HFFc6 (cell line): ENCODE data around the gene STRIP2. TPM values are rescaled to one million over a fixed set of nuclear protein-coding genes. Genes with fewer than 3 reads are reported as not detected.
"Not testable (repeated sequence)": the region's sequence is repeated elsewhere in the genome, so short reads cannot be mapped to it uniquely, and the experiment has no call there.

ENCODE experiments used
- DNase-seq: peaks from one replicate; pipeline ENCODE4 v3.0.0-alpha.2; 2018
- H3K27ac Mint-ChIP-seq: 2 replicates; pipeline ENCODE4 v1.8.0; 2020; ENCODE audit warnings: mild to moderate bottlenecking, mixed read lengths
- H3K27me3 Mint-ChIP-seq: 2 replicates; pipeline ENCODE4 v1.8.0; 2021; ENCODE audit warnings: mild to moderate bottlenecking, moderate library complexity, mixed read lengths; ENCODE audit not compliant: insufficient read depth
- H3K36me3 Mint-ChIP-seq: 2 replicates; pipeline ENCODE4 v1.8.0; 2021; ENCODE audit warnings: low read depth, mixed read lengths
- H3K4me1 Mint-ChIP-seq: 2 replicates; pipeline ENCODE4 v1.8.0; 2020; ENCODE audit warnings: low read depth, mixed read lengths
- H3K4me3 Mint-ChIP-seq: 2 replicates; pipeline ENCODE4 v1.8.0; 2020; ENCODE audit warnings: mild to moderate bottlenecking, moderate library complexity, mixed read lengths
- H3K9me3 Mint-ChIP-seq: 2 replicates; pipeline ENCODE4 v1.8.0; 2020; ENCODE audit warnings: mild to moderate bottlenecking, mixed read lengths
- total RNA-seq, 6 experiments: library from RNA; stranded (reverse); fragmentation: NEBNext Ultra II Directional; extraction: Animal tissue kit (Norgen Biotek cat#: 25700); gene quantifications; 2 replicates in 1 of 6; 3 replicates in 5 of 6; pipeline ENCODE4 v1.2.3, GENCODE V29; 2021
- TF ChIP-seq, protein P1 (sequence below): fragments of 200-600 bp; sonication (generic); IDR thresholded peaks from 2 replicates; pipeline ENCODE4 v1.5.0; 2021; ENCODE audit warnings: antibody characterized with exemption, mild to moderate bottlenecking

Gene STRIP2
- total RNA-seq, 6 experiments from 2014 or later = 1.4 to 3.3 (median 2.2) TPM

DNA sequence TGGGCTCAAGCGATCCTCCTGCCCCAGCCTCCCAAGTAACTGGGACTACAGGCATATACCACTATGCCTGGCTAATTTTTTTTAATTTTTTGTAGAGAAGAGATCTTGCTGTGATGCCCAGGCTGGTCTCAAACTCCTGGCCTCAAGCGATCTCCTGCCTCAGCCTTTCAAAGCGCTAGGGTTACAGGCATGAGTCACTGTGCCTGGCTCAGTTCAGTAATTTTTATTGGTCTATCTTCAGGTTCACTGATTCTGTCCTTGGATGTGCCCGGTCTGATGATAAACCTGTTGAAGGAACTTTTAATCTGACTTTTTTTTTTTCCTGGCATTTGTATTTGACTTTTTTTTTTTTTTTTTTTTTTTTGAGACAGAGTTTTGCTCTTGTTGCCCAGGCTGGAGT, 40.1 kb upstream of the STRIP2 start:
- TF ChIP-seq, protein P1, sequence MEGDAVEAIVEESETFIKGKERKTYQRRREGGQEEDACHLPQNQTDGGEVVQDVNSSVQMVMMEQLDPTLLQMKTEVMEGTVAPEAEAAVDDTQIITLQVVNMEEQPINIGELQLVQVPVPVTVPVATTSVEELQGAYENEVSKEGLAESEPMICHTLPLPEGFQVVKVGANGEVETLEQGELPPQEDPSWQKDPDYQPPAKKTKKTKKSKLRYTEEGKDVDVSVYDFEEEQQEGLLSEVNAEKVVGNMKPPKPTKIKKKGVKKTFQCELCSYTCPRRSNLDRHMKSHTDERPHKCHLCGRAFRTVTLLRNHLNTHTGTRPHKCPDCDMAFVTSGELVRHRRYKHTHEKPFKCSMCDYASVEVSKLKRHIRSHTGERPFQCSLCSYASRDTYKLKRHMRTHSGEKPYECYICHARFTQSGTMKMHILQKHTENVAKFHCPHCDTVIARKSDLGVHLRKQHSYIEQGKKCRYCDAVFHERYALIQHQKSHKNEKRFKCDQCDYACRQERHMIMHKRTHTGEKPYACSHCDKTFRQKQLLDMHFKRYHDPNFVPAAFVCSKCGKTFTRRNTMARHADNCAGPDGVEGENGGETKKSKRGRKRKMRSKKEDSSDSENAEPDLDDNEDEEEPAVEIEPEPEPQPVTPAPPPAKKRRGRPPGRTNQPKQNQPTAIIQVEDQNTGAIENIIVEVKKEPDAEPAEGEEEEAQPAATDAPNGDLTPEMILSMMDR = no peak
- Mint-ChIP-seq H3K27ac (no peak overlapping the region), H3K9me3 (no peaks in the 10 kb centered on the region), H3K4me1 (no peaks in the 10 kb centered on the region), H3K36me3 (no peaks in the 10 kb centered on the region; the same call in 1 of the 2 replicates), H3K27me3 (no peaks in the 10 kb centered on the region), H3K4me3 (no peak overlapping the region)
- DNase-seq = no peak

DNA sequence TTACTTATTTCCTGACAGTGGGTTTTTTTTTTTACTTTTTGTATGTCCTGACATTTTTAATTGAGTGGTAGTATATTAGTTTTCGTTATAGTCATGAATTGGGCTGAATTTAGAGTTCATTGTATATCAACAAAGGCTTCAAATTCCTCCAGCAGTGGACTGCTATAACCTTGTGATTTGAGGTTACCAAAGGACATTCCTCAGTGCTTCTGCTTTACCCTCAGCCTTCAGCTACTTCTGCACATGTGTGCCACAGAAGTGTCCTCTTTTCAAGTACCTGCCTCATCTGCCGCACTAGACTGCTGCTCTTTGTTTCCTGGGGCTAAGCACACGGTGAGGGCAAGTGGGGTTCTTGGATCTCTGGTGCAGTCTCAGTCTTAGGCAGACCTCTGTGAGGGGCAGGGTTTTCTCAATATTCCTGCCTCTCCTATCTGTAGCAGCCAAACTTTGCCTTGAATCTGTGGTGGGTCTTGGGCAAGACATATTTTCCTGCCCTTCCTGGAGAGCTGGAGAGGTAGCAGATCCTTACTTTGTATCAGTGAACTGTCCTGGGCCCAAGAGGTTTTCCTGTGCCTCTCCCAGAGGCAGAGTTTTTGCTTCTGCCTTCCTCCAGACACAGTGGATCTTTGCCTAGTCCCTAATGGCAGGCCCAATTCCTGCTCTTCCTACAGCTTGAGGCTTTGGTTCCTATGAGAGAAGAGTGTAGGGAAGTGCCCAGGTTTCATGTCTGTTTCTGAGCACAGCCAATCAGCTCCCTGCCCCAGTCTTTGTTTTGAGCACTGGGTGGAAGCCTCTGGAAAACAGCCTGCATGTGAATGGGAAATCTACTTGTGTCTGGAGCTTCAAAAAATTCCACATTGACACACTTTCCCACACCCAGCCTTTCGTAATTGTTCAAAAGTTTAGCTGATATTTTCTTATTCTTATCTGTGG, 39.0 kb upstream of the STRIP2 start:
- TF ChIP-seq, protein P1 = no peak
- H3K36me3 Mint-ChIP-seq = no peaks in the 10 kb centered on the region; the same call in 1 of the 2 replicates
- no peak overlapping the region for H3K4me3 Mint-ChIP-seq
- no peaks in the 10 kb centered on the region for H3K27me3 Mint-ChIP-seq
- H3K27ac Mint-ChIP-seq = no peak overlapping the region
- no peaks in the 10 kb centered on the region for H3K9me3 Mint-ChIP-seq
- no peak for DNase-seq
- no peaks in the 10 kb centered on the region for H3K4me1 Mint-ChIP-seq

DNA sequence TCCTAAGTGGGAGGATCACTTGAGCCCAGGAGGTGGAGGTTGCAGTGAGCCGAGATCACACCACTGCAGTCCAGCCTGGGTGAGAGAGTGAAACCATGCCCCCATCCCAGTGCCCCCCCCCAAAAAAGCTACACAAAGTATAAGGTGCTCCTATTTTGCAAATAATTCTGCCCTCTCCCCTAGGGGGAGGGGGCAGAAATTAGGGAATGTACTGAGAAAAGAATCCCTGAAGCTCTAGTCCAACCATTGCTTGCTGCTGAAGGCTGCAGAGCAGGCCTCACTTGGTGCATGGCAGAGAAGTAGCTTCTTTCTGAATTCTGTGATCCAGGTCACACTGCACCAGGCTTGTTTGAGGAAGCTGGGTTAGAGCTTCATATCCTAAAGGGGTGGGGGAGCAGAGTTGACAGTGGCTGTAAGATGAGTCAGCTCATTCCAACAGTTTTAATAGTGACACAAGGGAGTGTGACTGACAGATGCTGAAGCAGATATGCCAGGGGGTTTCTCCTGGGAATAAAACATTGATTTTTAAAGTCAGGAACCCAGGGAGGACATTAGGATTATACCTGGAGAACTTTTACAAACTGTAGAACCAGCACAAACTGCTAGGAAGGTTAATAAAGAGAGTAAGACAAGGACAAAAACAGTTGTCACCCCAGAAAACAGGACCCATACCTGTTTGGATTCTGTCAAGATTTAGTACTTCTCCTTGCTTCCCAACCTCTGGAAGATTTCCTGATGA, 32.8 kb upstream of the STRIP2 start:
- H3K4me1 Mint-ChIP-seq = peaks cover 10% of the 10 kb centered on the region
- peak overlapping the region; percentile 56; the same call in 1 of the 2 replicates for H3K27ac Mint-ChIP-seq
- no peak overlapping the region for H3K4me3 Mint-ChIP-seq
- no peaks in the 10 kb centered on the region; the same call in 1 of the 2 replicates for H3K27me3 Mint-ChIP-seq
- no peaks in the 10 kb centered on the region for H3K36me3 Mint-ChIP-seq
- DNase-seq = peak; percentile 28
- H3K9me3 Mint-ChIP-seq = no peaks in the 10 kb centered on the region
- TF ChIP-seq, protein P1 = no peak

DNA sequence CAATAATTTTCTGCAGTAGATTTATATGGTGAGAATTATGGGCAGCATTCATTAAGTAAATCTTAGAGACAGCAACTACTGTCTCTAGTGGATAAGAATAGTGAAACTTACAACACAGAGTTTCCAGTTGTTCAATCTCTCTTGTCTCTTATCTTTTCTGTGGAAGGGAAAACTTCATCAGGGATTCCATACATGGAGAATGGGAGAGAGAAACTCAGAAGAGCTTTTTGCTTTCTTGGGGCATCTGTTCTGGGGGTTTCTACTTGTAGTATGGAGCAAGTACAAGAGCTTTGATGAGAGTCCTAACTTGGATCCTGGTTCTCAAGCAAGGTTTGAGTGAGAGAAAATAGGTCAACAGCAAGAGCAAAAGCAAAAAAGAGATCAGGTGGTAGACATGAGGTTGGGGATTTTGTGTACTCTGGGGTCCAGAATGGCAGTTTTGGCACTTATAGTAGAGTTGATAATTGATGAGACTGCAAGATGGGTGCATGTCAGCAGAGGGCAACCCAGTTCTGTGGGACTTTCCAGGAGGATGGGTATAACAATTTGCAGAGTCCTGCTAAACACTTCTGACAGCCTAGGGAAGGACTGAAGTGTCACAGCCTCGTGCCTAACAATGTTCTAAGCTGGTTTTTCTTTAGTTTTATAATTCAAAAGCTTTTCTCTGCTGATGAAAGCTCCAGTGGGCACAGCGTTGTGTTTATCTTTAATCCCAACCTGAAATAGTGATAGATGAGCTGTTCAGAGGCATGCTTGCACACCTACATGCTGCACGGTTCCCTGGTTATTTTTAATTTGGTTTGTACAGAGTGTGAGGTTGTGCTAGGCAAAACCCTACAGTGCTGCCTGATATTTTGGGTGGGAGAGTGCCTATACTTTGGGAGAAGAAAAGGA, 32.0 kb upstream of the STRIP2 start:
- H3K36me3 Mint-ChIP-seq = no peaks in the 10 kb centered on the region
- H3K4me1 Mint-ChIP-seq = peaks cover 10% of the 10 kb centered on the region
- no peak overlapping the region; the same call in 1 of the 2 replicates for H3K27ac Mint-ChIP-seq
- H3K9me3 Mint-ChIP-seq = no peaks in the 10 kb centered on the region
- no peaks in the 10 kb centered on the region; the same call in 1 of the 2 replicates for H3K27me3 Mint-ChIP-seq
- H3K4me3 Mint-ChIP-seq = no peak overlapping the region
- no peak for DNase-seq
- TF ChIP-seq, protein P1 = peak; percentile 30; the same call in 1 of the 2 replicates

DNA sequence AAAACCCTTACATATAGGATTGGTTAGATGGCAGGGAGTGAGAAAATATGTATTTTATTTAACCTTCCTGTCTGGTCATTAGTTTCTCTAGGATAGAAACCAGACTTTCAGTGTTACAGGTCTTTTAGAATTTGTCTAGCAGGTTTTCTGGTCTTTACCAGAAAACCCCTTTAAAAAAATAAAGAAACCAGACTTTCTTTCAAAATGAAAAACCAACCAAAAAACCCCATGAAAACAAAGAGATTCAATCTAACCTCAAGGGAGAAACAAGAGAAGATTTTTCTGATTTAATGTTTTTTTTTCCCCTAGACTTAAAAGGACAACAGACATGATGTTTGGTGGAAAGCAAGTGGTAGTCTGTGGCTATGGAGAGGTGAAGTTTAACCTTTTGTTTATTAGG, 28.7 kb upstream of the STRIP2 start:
- H3K27ac Mint-ChIP-seq = no peak overlapping the region
- H3K27me3 Mint-ChIP-seq = no peaks in the 10 kb centered on the region; the same call in 1 of the 2 replicates
- no peaks in the 10 kb centered on the region for H3K9me3 Mint-ChIP-seq
- TF ChIP-seq, protein P1 = no peak
- H3K36me3 Mint-ChIP-seq = no peaks in the 10 kb centered on the region
- no peak for DNase-seq
- peaks cover 10% of the 10 kb centered on the region for H3K4me1 Mint-ChIP-seq
- no peak overlapping the region for H3K4me3 Mint-ChIP-seq

DNA sequence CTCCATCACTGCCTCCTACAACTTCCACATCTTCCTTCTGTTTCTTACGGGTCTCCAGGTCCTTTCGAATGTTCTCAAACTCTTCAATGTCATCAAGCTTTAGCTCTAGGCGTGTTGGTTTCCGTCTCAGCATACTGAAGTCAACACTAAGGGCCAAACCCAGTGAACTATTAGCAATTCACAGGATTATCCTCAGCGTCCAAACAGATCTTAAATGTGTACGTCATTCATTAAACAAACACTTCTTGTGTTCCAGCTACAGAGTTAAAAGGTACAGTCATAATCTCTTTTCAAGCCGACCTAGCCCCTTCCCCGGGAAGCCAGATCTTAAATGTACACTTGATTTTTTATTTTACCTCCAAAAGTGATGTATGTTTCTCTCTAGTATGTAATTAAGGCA, 24.0 kb upstream of the STRIP2 start:
- peaks cover 19% of the 10 kb centered on the region for H3K36me3 Mint-ChIP-seq
- H3K9me3 Mint-ChIP-seq = peaks cover 10% of the 10 kb centered on the region
- H3K4me1 Mint-ChIP-seq, H3K27ac Mint-ChIP-seq, H3K4me3 Mint-ChIP-seq, H3K27me3 Mint-ChIP-seq, DNase-seq: not testable (repeated sequence)
